Amniotic stem cell (primary cell): ENCODE measurements around the gene HIRA.
"Not testable (repeated sequence)": the region's sequence is repeated elsewhere in the genome, so short reads cannot be mapped to it uniquely, and the experiment has no call there.

Experiments
- DNase-seq: peaks from one replicate; lab custom pipeline; 2025; lab: John Stamatoyannopoulos, UW

Gene HIRA

DNA sequence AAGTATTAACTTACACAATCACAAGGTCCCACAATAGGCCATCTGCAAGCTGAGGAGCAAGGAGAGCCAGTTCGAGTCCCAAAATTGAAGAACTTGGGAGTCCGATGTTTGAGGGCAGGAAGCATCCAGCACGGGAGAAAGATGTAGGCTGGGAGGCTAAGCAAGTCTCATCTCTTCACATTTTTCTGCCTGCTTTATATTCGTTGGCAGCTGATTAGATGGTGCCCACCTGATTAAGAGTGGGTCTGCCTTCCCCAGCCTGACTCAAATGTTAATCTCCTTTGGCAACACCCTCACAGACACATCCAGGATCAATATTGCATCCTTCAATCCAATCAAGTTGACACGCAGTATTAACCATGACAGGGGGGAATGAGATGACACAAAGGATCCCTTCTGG lies 101.3 kb downstream of the HIRA start:
- DNase-seq, result not testable (repeated sequence)

DNA sequence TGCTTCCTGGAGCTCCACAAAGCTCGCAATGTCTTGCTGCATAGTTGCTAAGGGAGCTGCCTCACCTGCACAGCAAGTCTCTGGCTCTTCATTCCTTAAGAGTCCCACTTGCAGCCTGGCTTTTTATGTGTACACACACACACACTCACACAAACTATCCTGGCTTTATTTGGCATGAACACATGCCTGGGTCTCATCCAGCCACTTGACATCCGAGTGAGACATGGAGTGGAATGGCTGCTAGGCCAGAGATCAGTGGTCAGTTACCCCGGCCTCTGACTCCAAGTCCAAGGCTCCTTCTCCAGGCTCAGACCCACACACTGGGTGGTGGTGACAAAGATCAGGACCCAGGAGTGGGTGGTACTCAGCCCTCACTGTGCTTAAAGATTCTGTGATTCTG lies 102.1 kb downstream of the HIRA start:
- no peak for DNase-seq

DNA sequence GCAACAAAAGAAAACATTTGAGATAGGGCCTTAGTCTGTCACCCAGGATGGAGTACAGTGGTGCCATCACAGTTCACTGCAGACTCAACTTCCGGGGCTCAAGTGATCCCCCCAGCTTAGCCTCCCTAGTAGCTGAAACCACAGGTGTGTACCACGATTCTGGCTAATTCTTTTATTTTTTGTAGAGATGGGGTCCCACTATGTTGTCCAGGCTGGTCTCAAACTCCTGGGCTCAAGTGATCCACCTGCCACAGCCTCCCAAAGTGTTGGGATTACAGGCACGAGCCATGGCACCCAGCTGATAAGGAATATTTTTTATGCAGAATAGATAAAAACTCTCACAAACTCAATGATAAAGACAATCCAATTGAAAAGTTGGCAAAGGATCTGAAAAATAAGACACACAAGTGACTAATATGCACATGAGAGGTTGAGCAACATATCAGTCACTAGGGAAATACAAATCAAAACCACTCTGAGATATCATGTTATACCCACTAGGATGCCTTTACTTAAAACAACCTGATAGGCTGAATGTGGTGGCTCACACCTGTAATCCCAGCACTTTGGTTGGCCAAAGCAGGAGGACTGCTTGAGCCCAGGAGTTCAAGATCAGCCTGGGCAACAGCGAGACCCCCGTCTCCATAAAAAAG lies 106.1 kb downstream of the HIRA start:
- no peak for DNase-seq

DNA sequence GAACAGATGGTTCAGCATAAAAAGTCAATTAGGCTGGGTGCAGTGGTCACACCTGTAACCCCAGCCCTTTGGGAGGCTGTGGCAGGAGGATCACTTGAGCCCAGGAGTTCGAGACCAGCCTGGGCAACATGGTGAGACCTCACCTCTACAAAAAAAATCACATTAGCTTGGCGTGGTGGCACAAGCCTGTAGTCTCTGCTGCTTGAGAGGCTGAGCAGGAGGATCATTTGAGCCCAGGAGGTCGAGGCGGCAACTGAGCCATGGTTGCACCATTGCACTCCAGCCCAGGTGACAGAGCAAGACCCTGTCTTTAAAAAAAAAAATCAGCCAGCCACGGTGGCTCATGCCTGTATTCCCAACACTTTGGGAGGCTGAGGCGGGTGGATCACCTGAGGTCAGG lies 108.1 kb downstream of the HIRA start:
- not testable (repeated sequence) for DNase-seq

DNA sequence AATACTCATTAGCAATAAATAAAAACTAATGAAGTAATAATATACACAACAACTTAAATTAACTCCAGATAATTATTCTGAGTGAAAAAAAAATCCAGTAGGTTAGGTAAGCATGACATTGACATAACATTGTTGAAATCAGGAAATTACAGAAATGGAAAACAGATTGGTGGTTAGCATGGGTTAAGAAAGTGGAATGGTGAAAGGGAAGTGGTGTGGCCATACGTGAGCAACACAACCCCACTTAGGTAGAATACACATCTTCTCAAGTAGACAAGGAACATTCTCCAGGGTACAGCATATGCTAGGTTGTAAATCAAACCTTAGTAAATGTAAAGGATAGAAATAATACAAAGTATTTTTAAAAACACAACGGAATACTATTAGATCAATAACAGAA lies 109.8 kb downstream of the HIRA start:
- DNase-seq, result no peak

DNA sequence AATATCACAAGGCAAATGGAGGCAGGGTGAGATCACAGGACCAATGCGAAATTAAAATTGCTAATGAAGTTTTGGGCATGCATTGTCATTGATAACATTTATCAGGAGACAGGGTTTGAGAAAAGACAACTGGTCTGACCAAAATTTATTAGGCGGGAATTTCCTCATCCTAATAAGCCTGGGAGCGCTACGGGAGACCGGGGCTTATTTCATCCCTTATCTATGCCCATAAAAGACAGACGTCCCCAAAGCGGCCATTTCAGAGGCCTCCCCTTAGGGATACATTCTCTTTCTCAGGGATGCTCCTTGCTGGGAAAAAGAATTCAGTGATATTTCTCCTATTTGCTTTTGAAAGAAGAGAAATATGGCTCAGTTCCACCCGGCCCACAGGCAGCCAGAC lies 111.4 kb downstream of the HIRA start:
- not testable (repeated sequence) for DNase-seq

DNA sequence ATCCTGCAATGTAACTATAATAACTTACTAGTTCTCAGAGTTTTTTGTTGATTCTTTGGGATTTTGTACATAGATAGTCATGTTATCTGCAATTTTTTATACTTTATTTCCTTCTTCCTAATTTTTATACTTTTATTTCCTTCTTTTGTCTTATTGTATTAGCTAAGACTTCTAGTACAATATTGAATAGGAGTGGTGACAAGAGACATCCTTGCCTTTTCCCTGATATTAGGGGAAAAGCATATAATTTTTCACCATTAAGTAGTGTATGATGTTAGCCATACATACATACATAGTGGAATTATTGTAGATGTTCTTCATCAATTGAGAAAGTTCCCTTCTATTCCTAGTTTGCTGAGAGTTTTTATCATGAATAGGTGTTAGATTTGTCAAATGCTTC lies 112.3 kb downstream of the HIRA start:
- DNase-seq, result no peak

DNA sequence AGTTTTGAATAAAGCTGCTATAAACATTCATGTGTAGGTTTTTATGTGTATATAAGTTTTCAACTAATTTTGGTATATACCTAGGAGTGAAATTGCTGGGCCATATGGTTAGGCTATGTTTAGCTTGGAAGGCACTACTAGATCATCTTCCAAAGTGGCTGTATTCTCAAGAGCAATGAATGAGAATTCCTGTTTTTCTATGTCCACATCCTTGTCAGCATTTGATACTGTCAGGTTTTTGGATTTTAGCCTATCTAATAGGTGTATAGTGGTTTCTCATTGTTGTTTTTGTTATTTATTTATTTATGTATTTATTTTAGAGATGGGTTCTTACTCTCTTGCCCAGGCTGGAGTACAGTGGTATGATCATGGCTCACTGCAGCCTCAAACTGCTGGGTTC lies 113.7 kb downstream of the HIRA start:
- DNase-seq, result no peak

DNA sequence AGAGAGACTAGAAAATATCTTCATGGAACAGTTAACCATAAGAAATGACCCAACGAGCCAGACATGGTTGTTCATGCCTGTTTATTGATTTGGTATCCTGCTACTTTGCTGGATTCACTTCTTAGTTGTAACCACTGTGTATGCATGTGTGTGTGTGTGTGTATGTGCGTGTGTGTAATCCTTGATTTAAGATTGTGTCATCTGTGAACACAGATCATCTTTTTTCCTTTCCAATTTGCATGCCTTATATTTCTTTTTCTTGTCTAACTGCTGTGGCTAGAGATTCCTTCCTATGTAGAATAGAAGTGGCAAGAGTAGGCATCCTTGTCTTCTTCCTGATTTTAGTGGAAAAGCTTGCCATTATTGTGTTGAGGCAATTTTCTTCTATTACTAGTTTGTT lies 123.7 kb downstream of the HIRA start:
- no peak for DNase-seq

DNA sequence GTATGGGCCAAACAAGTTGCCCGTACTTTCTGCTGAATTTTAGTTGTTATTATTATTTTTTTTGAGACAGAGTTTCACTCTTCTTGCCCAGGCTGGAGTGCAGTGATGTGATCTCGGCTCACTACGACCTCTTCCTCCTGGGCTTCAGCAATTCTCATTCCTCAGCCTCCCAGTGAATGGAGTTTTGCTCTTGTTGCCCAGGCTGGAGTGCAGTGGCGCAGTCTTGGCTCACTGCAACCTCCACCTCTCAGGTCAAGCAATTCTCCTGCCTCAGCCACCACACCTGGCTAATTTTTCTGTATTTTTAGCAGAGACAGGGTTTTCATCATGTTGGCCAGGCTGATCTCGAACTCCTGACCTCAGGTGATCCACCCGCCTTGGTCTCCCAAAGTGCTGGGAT lies 125.0 kb downstream of the HIRA start:
- DNase-seq, result not testable (repeated sequence)

DNA sequence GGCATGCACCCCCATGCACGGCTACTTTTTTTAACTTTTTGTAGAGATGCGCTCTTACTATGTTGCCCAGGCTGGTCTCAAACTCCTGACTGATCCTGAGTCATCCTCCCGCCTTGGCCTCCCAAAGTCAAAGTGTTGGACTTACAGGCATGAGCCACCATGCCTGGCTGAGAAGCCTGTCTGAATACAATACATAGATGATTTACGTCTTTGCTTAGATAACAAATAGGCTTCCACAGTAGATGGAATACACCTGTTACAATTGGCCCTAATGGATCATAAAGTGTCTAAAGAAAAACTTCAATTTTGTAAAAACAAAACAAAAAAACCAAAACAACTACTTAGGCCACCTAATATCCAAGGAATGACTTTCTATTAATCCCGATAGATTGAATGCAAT lies 127.0 kb downstream of the HIRA start:
- no peak for DNase-seq

DNA sequence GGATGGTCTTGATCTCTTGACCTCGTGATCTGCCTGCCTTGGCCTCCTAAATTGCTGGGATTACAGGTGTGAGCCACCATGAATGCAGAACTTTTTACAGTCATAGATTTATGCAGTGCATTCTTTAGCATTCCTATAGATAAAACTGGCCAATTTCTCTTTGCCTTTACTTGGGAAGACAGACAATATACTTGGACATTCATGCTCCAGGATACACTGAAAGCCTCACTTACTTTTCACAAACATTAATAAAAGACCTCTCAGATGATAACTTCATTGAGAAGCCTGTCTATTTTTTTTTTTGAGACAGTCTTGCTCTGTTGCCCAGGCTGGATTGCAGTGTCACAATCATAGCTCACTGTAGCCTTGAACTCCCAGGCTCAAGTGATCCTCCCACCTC lies 127.7 kb downstream of the HIRA start:
- no peak for DNase-seq

DNA sequence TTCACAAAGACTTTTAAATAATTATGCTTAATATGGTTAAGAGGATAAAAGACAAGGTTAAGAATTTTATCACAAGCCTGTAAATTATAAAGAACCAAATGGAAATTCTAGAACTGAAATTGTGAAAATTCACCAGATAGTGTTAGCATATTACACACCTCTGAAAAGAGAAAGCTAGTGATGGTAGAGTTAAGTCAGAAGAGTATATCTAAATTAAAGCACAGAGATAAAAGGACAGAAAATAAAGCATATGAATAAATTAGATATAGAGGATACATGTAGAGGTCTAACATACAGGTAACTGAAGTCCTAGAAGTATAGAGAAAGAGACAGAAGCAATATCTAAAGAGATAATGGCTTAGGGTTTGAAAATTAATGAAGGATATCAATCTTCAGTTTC lies 135.8 kb downstream of the HIRA start:
- DNase-seq, result no peak

DNA sequence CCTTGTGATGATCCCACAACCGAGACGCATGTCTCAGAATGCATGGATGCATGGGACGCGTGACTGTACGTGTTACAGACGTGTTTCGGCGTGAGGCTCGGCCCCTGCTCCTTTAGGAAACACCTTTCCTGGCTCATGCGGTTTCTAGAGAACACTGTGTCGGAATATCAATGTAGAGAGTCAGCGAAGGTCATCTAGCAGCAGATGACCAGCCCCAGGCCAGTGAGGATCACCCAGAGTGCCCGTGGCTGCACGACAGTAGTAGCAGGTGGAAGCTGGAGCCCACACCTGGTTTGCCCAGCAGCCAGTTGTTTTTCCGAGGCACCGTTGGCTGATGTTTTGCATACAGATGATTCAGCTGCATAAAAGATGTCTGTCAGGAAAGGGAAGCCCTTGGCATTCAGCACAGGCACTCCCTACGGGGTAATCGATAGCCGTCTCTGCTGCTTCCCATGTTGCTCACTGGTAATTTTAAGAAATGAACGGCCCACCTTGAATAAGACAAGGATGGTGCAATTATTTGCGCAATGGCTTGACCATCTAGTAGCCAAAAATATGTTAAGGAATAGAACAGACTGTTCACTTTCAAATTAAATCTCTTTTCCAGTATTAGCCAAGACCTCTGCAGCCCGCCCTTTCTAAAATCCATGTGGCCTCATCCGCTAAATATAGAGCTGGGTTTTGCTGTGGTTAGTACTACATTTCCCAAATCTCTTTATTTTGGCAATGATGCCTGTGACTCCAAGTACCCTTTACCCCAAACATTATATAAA lies 138.9 kb downstream of the HIRA start:
- DNase-seq, result no peak

DNA sequence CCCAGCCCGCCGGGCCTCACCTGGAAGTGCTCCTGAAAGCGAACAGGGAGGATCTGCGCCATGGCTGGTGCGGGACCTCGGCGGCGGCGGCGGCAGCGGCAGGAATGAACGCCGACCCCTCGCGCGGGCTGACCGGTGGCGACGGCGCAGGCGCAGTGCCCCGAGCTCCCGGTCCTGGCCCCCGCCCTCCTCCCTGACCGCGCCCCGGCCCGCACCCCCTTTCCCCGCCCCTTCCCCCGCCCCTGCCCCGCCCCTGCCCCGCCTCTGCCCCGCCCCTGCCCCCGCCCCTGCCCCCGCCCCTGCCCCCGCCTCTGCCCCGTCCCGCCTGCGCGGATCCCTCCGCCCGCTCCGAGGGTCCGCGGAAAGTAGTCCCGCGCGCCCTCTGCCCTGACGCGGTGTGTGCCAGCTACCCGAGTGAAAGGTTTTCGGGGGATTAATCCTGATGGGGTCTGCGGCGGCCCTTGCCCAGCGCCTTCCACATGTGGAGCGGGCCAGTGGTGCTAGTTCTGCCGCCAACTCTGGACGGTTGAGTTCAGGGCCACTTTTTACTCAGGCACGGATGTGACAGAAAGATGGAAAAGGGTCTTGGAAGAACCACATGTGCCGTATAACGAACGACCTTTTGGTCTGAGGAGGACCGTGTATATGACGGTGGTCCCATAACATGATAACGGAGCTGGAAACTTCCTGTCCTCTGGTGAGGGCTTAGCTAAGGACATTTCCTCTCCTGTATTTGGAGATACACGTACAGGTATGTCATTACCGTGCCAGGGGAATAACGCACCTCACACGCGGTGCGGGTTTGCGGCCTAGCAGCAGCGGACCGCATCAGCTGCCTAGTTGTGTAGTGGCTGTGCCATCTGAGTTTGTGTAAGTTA lies 139.7 kb downstream of the HIRA start, which contains the start of gene CLTCL1:
TSS of gene CLTCL1 (minus strand) at position 140 of the 878 bp plus-strand sequence. CDS start at position 62, 78 bp downstream.
- DNase-seq, result no peak

DNA sequence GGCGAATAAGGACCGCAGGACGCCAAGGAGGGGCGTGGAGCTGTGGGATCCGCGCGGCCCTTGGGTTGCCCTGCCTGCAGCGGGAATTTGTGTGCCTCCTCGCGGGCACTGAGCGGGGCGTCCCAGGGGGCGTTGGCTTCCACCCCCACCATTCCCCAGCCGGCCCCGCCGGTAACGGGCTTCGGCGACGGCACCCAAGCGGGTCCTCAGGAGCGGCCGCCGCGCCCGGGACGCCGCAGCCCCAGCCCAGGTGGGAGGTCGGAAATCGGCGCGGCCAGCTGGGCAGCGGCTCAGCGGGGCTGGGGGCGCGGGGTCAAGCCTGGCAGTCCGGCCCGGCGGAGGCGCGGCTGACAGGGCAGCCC lies 140.3 kb downstream of the HIRA start:
- DNase-seq, result no peak

DNA sequence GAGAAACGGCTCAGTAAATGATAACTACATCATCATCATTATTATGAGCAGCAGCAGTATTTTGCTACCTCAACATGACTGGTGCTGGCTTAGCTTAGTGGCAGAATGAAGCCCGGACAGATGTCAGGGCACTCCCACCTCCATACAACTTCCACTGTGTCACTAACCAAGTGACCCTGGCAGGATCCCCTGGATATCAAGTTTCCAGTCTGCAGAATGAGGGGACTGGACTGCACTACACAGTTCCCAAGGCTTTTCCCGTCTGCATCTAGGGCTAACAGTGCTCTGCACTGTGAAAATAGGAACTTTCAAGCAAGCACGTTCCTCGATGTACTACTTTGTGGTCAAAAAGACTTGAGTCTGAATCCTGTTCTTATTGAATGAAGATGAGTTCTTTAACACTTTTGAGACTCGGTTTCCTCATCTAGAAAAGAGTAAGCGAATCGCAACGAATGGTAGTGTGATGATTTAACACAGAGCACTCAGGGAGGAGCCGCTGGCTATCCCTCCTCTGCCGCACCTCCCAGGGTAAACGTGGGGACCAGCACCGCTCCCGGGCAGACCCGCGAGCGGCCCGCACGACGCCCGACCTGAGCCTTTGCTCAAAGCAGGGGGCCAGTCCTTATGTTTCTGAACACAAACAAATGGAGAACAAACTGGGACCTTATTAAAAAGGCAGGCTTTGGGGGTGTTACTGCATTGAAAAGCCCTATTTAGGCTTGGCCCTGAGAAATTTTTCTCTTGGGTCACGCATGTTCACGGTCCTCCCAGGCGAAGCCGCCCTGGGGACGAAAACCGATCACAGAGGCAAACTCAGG lies 140.9 kb downstream of the HIRA start:
- DNase-seq, result no peak

DNA sequence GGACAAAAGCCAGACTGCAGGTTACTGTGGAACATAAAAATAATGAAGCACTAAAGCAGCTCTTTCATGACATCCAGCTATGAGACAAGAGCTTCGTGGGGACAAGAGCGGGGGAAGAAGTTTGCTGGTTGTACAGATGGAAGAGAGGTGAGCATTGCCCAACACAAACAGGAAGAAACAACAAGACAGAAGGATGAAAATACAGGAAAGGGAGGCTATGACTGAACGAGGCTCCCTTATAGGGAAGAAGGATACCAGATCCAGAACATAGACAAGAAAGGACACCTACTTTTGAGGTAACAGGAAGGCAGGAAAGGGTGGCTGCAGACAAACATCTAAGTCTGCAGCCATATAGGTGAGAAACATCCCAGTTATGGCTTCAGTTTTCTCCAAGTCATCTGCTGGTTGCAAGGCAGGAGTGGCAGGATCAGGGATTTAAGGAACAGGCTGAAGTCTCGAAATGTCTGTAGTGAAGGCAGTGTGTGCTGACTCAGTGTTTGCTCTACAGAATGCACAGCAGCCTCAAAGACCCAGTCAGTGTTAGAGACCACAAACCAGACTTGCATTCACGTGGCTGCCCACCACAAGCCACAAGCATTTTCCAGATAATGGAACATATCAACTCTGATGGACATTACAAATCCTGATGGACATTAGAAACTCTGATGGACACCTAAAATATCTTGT lies 141.9 kb downstream of the HIRA start:
- DNase-seq, result no peak

DNA sequence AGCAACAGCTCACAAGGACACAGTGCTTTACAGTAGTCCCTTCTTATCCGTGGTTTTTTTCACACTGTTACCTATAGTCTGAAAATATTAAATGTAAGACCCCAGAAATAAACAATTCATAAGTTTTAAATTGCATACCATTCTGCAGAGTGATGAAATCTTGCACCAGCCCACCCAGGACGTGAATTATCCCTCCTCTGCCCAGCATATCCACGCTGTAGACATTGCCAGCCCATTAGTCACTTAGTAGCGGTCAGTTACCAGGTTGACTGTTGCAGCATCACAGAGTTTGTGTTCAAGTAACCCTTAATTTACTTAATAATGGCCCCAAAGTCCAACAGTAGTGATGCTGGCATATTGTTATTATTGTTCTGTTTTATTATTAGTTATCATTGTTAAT lies 143.6 kb downstream of the HIRA start:
- no peak for DNase-seq

DNA sequence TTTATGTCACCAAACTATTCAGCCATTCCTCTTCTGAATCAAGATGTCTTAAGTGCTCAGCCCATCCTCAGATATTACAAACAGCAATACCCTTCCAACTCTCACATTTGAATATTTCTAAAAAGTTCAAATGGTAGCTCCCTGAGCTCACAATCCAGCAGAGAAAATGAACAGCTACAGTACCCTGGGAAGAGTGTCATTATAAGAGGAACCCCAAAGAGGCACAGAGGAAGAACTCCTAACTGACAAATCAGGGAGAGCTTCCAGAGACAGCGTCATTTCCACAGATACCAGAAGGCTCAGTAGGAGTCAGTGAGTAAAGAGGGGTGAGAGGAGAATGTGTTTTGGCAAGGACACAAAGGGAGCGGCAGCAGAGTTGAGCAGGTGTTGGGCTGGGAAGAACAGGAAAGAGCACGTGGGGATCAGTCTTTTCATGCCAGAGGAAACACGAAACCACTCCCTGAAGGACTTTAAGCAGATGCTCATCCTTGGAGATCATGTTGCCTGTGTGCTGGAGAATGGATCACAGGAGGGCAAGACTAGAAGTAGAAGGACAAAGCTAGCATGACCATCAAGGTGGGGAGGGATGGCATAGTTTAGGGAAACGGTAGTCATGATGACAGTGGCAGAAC lies 144.3 kb downstream of the HIRA start:
- no peak for DNase-seq

DNA sequence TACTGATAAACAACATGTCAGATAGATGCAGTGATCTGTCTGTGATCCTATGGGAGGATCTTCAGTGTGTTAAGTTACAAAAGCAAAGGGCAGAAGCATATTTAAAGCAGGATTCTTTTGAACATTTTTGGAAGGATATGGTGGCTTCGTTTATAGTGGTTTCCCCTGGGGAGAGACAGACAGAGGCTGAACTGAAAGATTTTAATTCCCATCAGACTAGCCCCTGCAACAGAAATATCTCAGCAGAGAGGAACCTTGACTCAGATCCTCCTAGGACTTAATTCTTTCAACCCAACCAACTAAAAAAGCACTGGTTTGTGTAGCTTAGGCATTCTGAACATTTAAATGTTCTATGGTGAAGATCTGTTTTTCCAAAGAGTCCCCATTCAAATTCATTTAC lies 145.7 kb downstream of the HIRA start:
- no peak for DNase-seq
